Ureter (tissue), 1 donor: Measurements from ENCODE around the gene PGS1. TPM values are rescaled to one million over a fixed set of nuclear protein-coding genes. Genes with fewer than 3 reads are reported as not detected.

Source experiments
- DNase-seq: peaks from one replicate; pipeline ENCODE4 v3.0.0-alpha.2; 2020; ENCODE audit warnings: low spot score
- total RNA-seq: library from RNA; stranded (reverse); gene quantifications from one replicate; pipeline ENCODE4 v1.2.4, GENCODE V29; 2023
- donor health status: DM: yes; HTN: yes; CAD: no.

Gene PGS1
- total RNA-seq, 1 donor from 2014 or later, result 73.2 TPM

- DNase-seq, result no peak
Observed at GRCh38 chr17:78472035-78472905, 93.8 kb downstream of the PGS1 start.

- DNase-seq, result no peak
Observed at GRCh38 chr17:78473951-78474613, 95.6 kb downstream of the PGS1 start.

Other genes starting within 250 kb of the PGS1 start
- 151 TPM for gene TMC6, start 249.9 kb upstream of the PGS1 start, total RNA-seq
- 18.2 TPM for gene TMC8, start 247.9 kb upstream of the PGS1 start, total RNA-seq
- 0.21 TPM for gene C17orf99, start 232.3 kb upstream of the PGS1 start, total RNA-seq
- 119 TPM for gene SYNGR2, start 210.1 kb upstream of the PGS1 start, total RNA-seq
- 1.2 TPM for gene TK1, start 191.6 kb upstream of the PGS1 start, total RNA-seq
- 48.5 TPM for gene AFMID, start 191.3 kb upstream of the PGS1 start, total RNA-seq
- gene BIRC5, start 164.4 kb upstream of the PGS1 start, total RNA-seq, result 2.0 TPM
- not detected for gene TMEM235, start 147.0 kb upstream of the PGS1 start, total RNA-seq
- gene SOCS3, start 18.6 kb upstream of the PGS1 start, total RNA-seq, result 66.1 TPM
- not detected for gene DNAH17, start 198.7 kb downstream of the PGS1 start, total RNA-seq